GM12878 (cell line): Measurements from ENCODE around the gene LZTFL1. TPM values are rescaled to one million over a fixed set of nuclear protein-coding genes. Genes with fewer than 3 reads are reported as not detected.
A peak's percentile ranks its signal among the peaks of the same experiment; 100 is the strongest.

Experiments used
- ATAC-seq: fragments of 200-7000 bp; cut with Tn5 transposase; 3 replicates; pipeline ENCODE4 v1.9.1; 2020; ENCODE audit warnings: mild to moderate bottlenecking, moderate library complexity
- BruUV-seq: library from RNA; stranded (reverse); fragments of 400-500 nt; replicated peaks from 2 replicates; lab custom pipeline; 2021; lab: Mats Ljungman, UMichigan
- CTCF ChIA-PET: fragments of 300-600 bp; sonication (Branson Sonifier 250); formaldehyde crosslinking; extraction: SDS; loops from one replicate; lab custom pipeline; 2021; ENCODE audit warnings: inconsistent platforms; lab: Yijun Ruan, JAX
- POLR2A ChIA-PET: fragments of 350-600 bp; formaldehyde crosslinking; extraction: SDS; loops from one replicate; lab custom pipeline; 2021; ENCODE audit warnings: inconsistent platforms; lab: Charles Lee
- RAD21 ChIA-PET: fragments of 300-600 bp; sonication (Branson Sonifier 250); formaldehyde crosslinking; loops from one replicate; lab custom pipeline; 2023; ENCODE audit warnings: antibody characterized with exemption; ENCODE audit not compliant: unreplicated experiment; lab: Charles Lee
- SMC1A ChIA-PET: fragments of 300-600 bp; sonication (Branson Sonifier 250); formaldehyde crosslinking; loops from one replicate; lab custom pipeline; 2023; ENCODE audit not compliant: unreplicated experiment, uncharacterized antibody; lab: Charles Lee
- DNase-seq: peaks from one replicate; pipeline ENCODE4 v3.0.0-alpha.2; 2011; ENCODE audit warnings: low read depth, low spot score
- FAIRE-seq: peaks from 3 replicates; lab custom pipeline; 2011; peaks lifted over from hg19 to GRCh38; lab: Jason Lieb, UNC
- H2AFZ ChIP-seq: 2 replicates; pipeline ENCODE4 v1.6.0; 2011; ENCODE audit warnings: low read depth, low read length, control low read depth; ENCODE audit not compliant: control insufficient read depth
- H3K27ac ChIP-seq: 2 replicates; pipeline ENCODE4 v1.5.1; 2011; ENCODE audit warnings: control low read depth; ENCODE audit not compliant: control insufficient read depth, insufficient read depth
- H3K27me3 ChIP-seq, 2 experiments: replicated peaks in 1 of 2; 2 replicates each; pipeline versions ENCODE4 v1.6.0 to v1.6.1; 2011; ENCODE audit warnings: low read length in 1 of 2; ENCODE audit not compliant: control insufficient read depth in 2 of 2, insufficient read depth in 2 of 2
- H3K36me3 ChIP-seq, 2 experiments: 2 replicates each; pipeline ENCODE4 v1.5.1; 2011; ENCODE audit warnings: low read length in 1 of 2; ENCODE audit not compliant: control insufficient read depth in 2 of 2, insufficient read depth in 2 of 2
- H3K4me1 ChIP-seq: 2 replicates; pipeline ENCODE4 v1.6.1; 2011; ENCODE audit warnings: mild to moderate bottlenecking, low read length, moderate library complexity, mixed read lengths; ENCODE audit not compliant: control insufficient read depth, insufficient read depth
- H3K4me2 ChIP-seq: 2 replicates; pipeline ENCODE4 v1.6.0; 2011; ENCODE audit warnings: control low read depth; ENCODE audit not compliant: control insufficient read depth, insufficient read depth
- H3K4me3 ChIP-seq: fragments of 200-600 bp; sonication (generic); 2 replicates; pipeline ENCODE4 v1.5.1; 2016
- H3K79me2 ChIP-seq: 2 replicates; pipeline ENCODE4 v1.6.0; 2011; ENCODE audit warnings: low read length; ENCODE audit not compliant: control insufficient read depth, insufficient read depth
- H3K9ac ChIP-seq: 2 replicates; pipeline ENCODE4 v1.8.0; 2011; ENCODE audit warnings: low read length, control low read depth, mixed read lengths; ENCODE audit not compliant: control insufficient read depth, insufficient read depth
- H3K9me3 ChIP-seq: replicated peaks from 3 replicates; pipeline ENCODE4 v1.5.1; 2011; ENCODE audit warnings: mild to moderate bottlenecking, low read length; ENCODE audit not compliant: control insufficient read depth, insufficient read depth
- H4K20me1 ChIP-seq: 2 replicates; pipeline ENCODE4 v1.6.0; 2011; ENCODE audit not compliant: control insufficient read depth, insufficient read depth
- BCL11A ChIP-seq: IDR thresholded peaks from 2 replicates; pipeline ENCODE4 v1.6.1; 2011; ENCODE audit warnings: low read depth, low read length
- CBFB ChIP-seq: IDR thresholded peaks from 2 replicates; pipeline ENCODE4 v1.6.1; 2016; ENCODE audit warnings: antibody characterized with exemption, low read depth
- CREB1 ChIP-seq: IDR thresholded peaks from 2 replicates; pipeline ENCODE4 v1.6.1; 2012; ENCODE audit warnings: low read depth, mild to moderate bottlenecking, inconsistent platforms
- CREM ChIP-seq: IDR thresholded peaks from 2 replicates; pipeline ENCODE4 v1.6.1; 2014; ENCODE audit warnings: antibody characterized with exemption, low read depth
- E2F4 ChIP-seq: IDR thresholded peaks from 2 replicates; pipeline ENCODE4 v1.6.1; 2012; ENCODE audit warnings: low read depth, low read length, improper control_type of control experiment
- EED ChIP-seq: sonication (generic); IDR thresholded peaks from 2 replicates; pipeline ENCODE4 v1.6.1; 2016; ENCODE audit warnings: antibody characterized with exemption, low read depth
- HDAC2 ChIP-seq: fragments of 200-600 bp; sonication (generic); IDR thresholded peaks from 2 replicates; pipeline ENCODE4 v1.6.1; 2017
- HDGF ChIP-seq: fragments of 450-650 bp; IDR thresholded peaks from 2 replicates; pipeline ENCODE4 v1.6.1; 2016; ENCODE audit warnings: antibody characterized with exemption
- IRF5 ChIP-seq: fragments of 450-650 bp; IDR thresholded peaks from 2 replicates; pipeline ENCODE4 v1.6.1; 2017; ENCODE audit warnings: borderline replicate concordance
- JUNB ChIP-seq: IDR thresholded peaks from 2 replicates; pipeline ENCODE4 v1.6.1; 2016; ENCODE audit warnings: antibody characterized with exemption, mild to moderate bottlenecking
- NFIC ChIP-seq: IDR thresholded peaks from 2 replicates; pipeline ENCODE4 v1.6.1; 2012; ENCODE audit warnings: low read depth, mild to moderate bottlenecking, inconsistent platforms, low read length, moderate library complexity
- POLR2AphosphoS5 ChIP-seq: IDR thresholded peaks from 2 replicates; pipeline ENCODE4 v1.6.1; 2011; ENCODE audit warnings: mild to moderate bottlenecking, low read length, inconsistent platforms
- RUNX3 ChIP-seq: IDR thresholded peaks from 2 replicates; pipeline ENCODE4 v1.6.1; 2012; ENCODE audit warnings: low read length, inconsistent platforms
- SIX5 ChIP-seq: IDR thresholded peaks from 2 replicates; pipeline ENCODE4 v1.6.1; 2011; ENCODE audit warnings: mild to moderate bottlenecking, low read depth, low read length, moderate library complexity; ENCODE audit not compliant: severe bottlenecking
- SP1 ChIP-seq: IDR thresholded peaks from one replicate; pipeline ENCODE4 v1.6.1; 2011; ENCODE audit warnings: low read depth, low read length
- SPI1 ChIP-seq: IDR thresholded peaks from 2 replicates; pipeline ENCODE4 v1.6.1; 2011; ENCODE audit warnings: low read depth, mild to moderate bottlenecking, low read length, moderate library complexity, borderline replicate concordance; ENCODE audit not compliant: insufficient read depth
- TAF1 ChIP-seq: IDR thresholded peaks from 2 replicates; pipeline ENCODE4 v1.6.1; 2011; ENCODE audit warnings: mild to moderate bottlenecking, low read depth, low read length, borderline replicate concordance
- TCF12 ChIP-seq: IDR thresholded peaks from 2 replicates; pipeline ENCODE4 v1.6.1; 2011; ENCODE audit warnings: low read depth, mild to moderate bottlenecking, low read length
- TCF7 ChIP-seq: IDR thresholded peaks from 2 replicates; pipeline ENCODE4 v1.6.1; 2014; ENCODE audit warnings: antibody characterized with exemption, borderline replicate concordance
- ZBED1 ChIP-seq: IDR thresholded peaks from 2 replicates; pipeline ENCODE4 v1.6.1; 2016; ENCODE audit warnings: borderline replicate concordance
- ZBTB11 ChIP-seq: fragments of 450-650 bp; formaldehyde crosslinking; IDR thresholded peaks from 2 replicates; pipeline ENCODE4 v1.5.0; 2022; ENCODE audit warnings: mild to moderate bottlenecking, missing genetic modification characterization
- ZNF274 ChIP-seq: IDR thresholded peaks from one replicate; pipeline ENCODE4 v1.8.0; 2011; ENCODE audit not compliant: insufficient read length, insufficient read depth
- WGBS: methylation state at CpG from one replicate; pipeline ENCODE4 v1.1.6; 2016; ENCODE audit warnings: low lambda C conversion rate; ENCODE audit not compliant: insufficient replicate concordance, insufficient coverage; ENCODE audit errors: missing lambda C conversion rate; 5-methylcytosine and 5-hydroxymethylcytosine counted together
- in situ Hi-C: fragments of 300-500 bp; cut with MboI; formaldehyde crosslinking; loops from 9 replicates; pipeline ENCODE4 v1.14.3; 2018; ENCODE audit warnings: mixed read lengths
- intact Hi-C: fragments of 100-400 bp; cut with micrococcal nuclease; formaldehyde crosslinking; loops from one replicate; pipeline ENCODE4 v1.14.2; 2022; ENCODE audit not compliant: unreplicated experiment
- polyA plus RNA-seq, 11 experiments: library from polyadenylated mRNA; depleted of rRNA in 4 of 11; unstranded in 6 of 11; stranded (reverse) in 5 of 11; fragments of >200 nt; fragmentation: Nextera tagmentation in 4 of 11; fragmentation: Illumina TruSeq in 1 of 11; extraction: Ambion mirVana in 4 of 11; extraction: Trizol in 1 of 11; gene quantifications; 1 replicate in 1 of 11; 2 replicates in 10 of 11; pipeline versions ENCODE4 v1.2.1 to v1.2.3, GENCODE V29; 2011 to 2016; ENCODE audit warnings: inconsistent platforms in 2 of 11, missing spikeins in 2 of 11, low read depth in 1 of 11
- total RNA-seq, 4 experiments: library from RNA; depleted of rRNA in 3 of 4; stranded (reverse); fragments of >200 nt in 3 of 4; fragmentation: Illumina TruSeq in 1 of 4; extraction: Trizol in 1 of 4; gene quantifications; 2 replicates each; pipeline versions ENCODE4 v1.2.1 to v1.2.3, GENCODE V29; 2013 to 2021

The LZTFL1 gene
- total and polyA plus RNA-seq, 10 of the 15 experiments (the other 5 are each of a cell fraction or from before 2014, with no cell fraction given) = 9.8 to 74.1 (median 11.9) TPM

GRCh38 chr3:45872569-45872968 is 30.6 kb upstream of the LZTFL1 start:
- BruUV-seq = no TSS peak
- Histone ChIP-seq H3K79me2 (no peaks in the 10 kb centered on the region), H2AFZ (no peak overlapping the region), H3K9ac (no peak overlapping the region), H3K4me3 (no peak overlapping the region), H3K4me1 (peaks cover 29% of the 10 kb centered on the region), H3K36me3 (no peaks in the 10 kb centered on the region), H3K9me3 (peaks cover 1% of the 10 kb centered on the region; the same call in 1 of the 3 replicates), H3K27ac (peak overlapping the region; percentile 10; the same call in 1 of the 2 replicates), H4K20me1 (no peaks in the 10 kb centered on the region), H3K27me3 (no peaks in the 10 kb centered on the region; a peak in 1 of 4 replicates), H3K4me2 (no peak overlapping the region)
- FAIRE-seq (no peak), ATAC-seq (no peak), DNase-seq (no peak)
- intact Hi-C loops = no loop called here
- 0% methylated on average over 2 of the region's 2 CpGs for WGBS
- ChIA-PET SMC1A (interaction anchor here (0.6 to 11.4 kb wide), 7 partner anchors 10 to 845 kb away, joined by 3 to 199 read pairs (median 13); partner anchors contain the start of genes CCR9 and LZTFL1), CTCF (interaction anchor here (0.7 to 1.2 kb wide), 2 partner anchors 15 to 213 kb away, joined by 3 to 5 read pairs; no protein-coding TSS in a partner anchor), POLR2A (interaction anchor here (0.8 to 5.7 kb wide), 4 partner anchors 8 to 40 kb away, joined by 3 to 32 read pairs (median 6); no protein-coding TSS in a partner anchor), RAD21 (interaction anchor here (1.0 to 6.9 kb wide), 7 partner anchors 8 to 43 kb away, joined by 3 to 58 read pairs (median 5); no protein-coding TSS in a partner anchor)
- in situ Hi-C loops = no loop called here
- TF ChIP-seq ZBED1 (peak; percentile 27; the same call in 1 of the 2 replicates), SP1 (no peak), ZNF274 (no peak), E2F4 (no peak), TCF12 (0 out of 2 replicates have a peak, but pooled peaks have one; percentile 57), RUNX3 (peak; percentile 86), HDAC2 (no peak), BCL11A (peak; percentile 35; the same call in 1 of the 2 replicates), TCF7 (no peak), IRF5 (no peak), TAF1 (no peak), CREM (0 out of 2 replicates have a peak, but pooled peaks have one; percentile 40), HDGF (no peak), CBFB (peak; percentile 44; the same call in 1 of the 2 replicates), JUNB (peak; percentile 52), EED (peak; percentile 75), ZBTB11 (CRISPR knock-in tag) (no peak), CREB1 (0 out of 2 replicates have a peak, but pooled peaks have one; percentile 20), SIX5 (no peak), NFIC (peak; percentile 84), SPI1 (peak; percentile 20; the same call in 1 of the 2 replicates), POLR2AphosphoS5 (no peak)
